ENCODE results near the gene KLF6.

The KLF6 gene

GRCh38 chr10:3811291-3811870, 26.4 kb upstream of the KLF6 start:
- DNase-seq (peak; percentile 46), ATAC-seq (peak; percentile 74)

- ATAC-seq (no peak), DNase-seq (no peak)
Measured at GRCh38 chr10:3808689-3809199, 23.7 kb upstream of the KLF6 start.

GRCh38 chr10:3807928-3808496, 23.0 kb upstream of the KLF6 start:
- ATAC-seq (no peak), DNase-seq (no peak)

- no peak for DNase-seq
- no peak for ATAC-seq
Measured at GRCh38 chr10:3807211-3807927, 22.4 kb upstream of the KLF6 start.

DNA sequence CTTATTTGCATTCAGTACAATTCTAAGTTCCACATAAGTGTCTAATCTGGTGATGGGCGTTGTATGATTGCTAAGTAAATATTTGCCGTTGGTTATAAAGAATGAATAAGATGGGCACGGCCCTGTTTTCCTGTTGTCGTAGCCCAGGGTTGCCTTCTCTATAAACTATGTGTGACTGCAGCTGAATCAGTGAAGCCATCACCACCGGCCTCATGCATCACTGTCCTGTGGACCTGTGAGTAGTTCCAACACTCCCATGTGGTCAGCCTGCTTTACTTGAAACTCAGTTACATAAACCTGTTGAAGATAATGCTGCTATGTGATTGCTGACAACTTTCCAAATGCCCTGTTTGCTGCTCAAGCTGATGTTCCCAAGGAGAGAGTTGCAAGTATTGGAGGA, 21.6 kb upstream of the KLF6 start:
- no peak for ATAC-seq
- DNase-seq, result no peak

DNA sequence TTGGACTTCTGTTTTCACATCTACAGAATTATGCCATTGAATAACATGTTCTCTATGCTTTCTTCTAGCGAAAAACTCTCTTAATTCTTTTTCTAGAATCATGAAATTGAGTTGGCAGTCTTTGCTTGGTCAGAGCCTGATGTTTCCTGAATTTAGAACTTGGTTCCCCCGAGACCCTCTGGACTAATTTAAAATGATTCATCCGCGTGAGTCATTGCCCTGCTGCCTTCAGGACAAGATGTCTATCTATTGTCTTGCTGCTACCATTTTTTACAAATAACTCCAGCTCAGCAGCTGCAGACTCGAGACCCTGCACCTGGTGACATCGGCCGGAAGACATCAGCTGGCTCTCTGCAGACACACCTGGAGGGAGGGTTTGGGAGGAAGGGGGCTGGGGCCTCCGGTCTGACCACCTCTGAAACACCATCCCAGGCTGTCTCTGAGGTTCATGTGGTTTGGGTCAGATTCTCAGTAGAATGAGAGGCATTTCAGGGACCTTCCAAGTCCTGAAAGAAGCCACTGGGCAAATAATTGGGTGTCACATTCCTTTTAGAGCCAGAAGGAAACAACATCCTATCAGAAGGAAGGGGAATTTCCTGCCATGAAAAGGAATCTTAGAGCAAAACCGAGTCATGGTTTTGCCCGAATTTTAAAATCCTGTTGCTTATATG, 20.9 kb upstream of the KLF6 start:
- ATAC-seq, result no peak
- DNase-seq, result peak; percentile 57

- ATAC-seq (peak; percentile 45), DNase-seq (no peak)
Measured at GRCh38 chr10:3805201-3805790, 20.3 kb upstream of the KLF6 start.

DNA sequence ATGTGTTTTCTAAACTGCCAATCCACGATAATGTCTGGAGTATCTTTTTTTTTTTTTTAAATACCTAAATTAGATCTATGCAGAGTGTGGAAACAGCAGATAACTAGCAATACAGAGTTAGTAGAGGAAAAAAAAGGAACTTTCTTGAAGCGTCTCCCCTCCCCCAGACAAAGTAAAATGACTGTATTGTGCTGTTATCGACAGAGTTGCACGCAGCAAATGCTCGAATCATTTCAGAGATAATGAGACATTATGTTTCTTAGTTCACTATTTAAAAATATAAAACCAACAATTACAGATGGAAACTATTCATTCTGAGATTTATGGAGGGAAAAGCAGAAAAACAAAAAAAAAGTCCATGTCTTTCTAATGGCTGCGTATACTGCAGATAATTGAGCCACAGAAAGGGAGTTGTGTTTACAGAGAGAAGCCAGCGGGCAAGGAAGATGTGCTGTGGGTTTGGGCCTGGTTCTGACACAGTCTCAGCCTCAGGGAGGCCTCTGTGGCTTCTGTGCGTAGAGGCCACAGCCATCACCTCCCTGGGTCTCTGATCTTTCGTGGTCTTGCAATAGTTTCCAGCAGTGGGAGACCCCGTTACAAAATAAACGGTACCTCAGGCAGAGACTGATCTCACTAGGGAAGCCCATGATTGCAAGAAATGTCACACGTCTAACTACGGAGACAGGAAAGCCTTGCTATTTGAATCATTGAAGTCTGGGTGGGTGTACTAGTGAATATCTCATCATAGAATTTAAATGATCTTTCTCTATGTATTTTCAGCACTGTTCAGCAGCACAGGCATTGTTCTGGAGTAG, 19.1 kb upstream of the KLF6 start:
- DNase-seq (peak; percentile 74), ATAC-seq (peak; percentile 87)

- ATAC-seq (no peak), DNase-seq (no peak)
Measured at GRCh38 chr10:3803295-3803926, 18.4 kb upstream of the KLF6 start.

DNA sequence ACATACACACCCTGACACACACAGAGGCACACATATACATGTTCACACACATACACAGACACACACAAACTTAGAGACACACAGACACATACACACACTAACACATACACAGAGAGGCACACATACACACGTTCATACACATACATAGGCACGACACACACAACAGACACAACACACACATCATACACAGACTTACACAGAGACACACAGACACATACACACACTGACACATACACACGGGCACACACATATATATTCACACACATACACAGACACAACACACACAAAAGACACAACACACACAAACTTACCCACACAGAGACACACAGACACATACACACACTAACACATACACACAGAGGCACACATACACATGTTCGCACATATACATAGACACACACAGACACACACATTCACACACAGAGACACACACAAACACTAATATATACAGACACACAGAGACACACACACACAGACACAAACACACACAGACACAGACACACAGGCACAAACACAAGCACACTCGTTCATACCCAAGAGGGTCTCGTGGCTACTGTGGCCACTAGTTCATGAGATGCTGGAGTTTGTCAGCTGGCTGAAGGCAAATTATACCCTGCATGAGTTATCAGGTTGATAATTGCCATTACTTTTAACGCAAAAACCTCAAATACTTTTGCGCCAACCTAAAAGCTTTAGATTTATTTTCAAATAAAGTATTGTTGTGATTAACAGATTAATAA, 17.7 kb upstream of the KLF6 start:
- ATAC-seq (no peak), DNase-seq (no peak)

GRCh38 chr10:3801558-3802192, 16.7 kb upstream of the KLF6 start:
- no peak for DNase-seq

DNA sequence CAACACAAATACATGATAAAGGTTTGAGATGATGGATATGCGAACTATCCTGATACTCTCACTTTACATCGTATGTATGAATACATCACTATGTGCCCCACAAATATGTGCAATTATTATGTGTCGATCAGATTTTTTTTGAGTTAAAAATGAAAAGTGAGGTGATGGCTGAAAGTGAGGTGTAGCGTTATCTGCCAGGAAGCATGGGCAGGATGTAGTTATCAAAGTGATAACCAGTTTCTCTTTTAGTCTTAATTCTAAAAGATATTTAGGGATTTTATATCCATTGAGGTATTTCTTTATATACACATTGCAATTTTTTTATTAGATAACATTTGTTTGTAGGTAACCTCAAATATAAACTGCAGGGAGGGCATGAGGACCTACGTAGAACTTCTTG, 15.6 kb upstream of the KLF6 start:
- DNase-seq (no peak), ATAC-seq (no peak)

More at GRCh38 chr10:3801558-3802192, 16.7 kb upstream of the KLF6 start:
- ATAC-seq, result no peak

GRCh38 chr10:3797750-3798149, 12.7 kb upstream of the KLF6 start:
- peak; percentile 74 for ATAC-seq

DNA sequence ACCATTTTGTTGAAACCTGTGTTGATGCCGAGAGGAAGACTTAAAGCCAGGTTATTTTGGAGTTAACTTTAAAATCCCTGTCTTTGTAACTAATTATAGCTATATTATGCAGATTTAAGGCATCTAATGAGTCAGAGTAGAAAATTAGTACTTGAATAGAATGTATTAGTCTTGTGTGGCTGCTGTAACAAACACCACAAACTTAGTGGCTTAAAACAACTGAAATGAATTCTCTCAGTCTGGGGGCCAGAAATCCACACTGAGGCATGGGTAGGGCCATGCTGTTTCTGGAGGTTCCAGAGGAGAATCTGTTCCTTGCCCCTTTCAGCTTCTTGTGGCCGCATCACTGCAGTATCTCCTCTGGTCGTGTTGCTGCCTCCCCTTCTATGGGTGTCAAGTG, 8.5 kb upstream of the KLF6 start:
- ATAC-seq, result no peak
- no peak for DNase-seq

More at GRCh38 chr10:3797750-3798149, 12.7 kb upstream of the KLF6 start:
- no peak for DNase-seq

DNA sequence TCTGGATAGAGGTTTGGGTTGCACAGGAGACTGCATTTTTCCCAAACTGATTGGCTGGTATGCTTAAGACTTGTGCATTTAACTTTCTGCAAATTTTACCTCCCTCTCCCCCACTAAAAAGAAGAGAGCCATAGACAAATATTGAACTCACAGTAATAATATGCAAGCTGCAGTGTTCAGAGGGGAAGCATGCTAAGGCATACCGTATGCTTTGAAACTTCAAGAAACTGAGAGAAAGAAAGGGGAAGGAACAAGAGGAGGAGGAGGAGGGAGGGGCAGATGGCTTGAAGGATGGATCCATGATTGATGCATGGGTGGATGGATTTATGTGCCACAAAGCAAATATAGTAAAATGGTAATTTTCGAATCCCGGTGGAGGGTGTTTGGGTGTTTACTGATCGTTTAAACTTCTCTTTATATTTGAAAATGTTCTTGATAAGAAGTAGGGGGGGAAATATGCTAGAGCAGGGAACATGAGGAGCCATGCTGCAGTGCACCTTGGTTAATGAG, 7.8 kb upstream of the KLF6 start:
- ATAC-seq (no peak), DNase-seq (no peak)

DNA sequence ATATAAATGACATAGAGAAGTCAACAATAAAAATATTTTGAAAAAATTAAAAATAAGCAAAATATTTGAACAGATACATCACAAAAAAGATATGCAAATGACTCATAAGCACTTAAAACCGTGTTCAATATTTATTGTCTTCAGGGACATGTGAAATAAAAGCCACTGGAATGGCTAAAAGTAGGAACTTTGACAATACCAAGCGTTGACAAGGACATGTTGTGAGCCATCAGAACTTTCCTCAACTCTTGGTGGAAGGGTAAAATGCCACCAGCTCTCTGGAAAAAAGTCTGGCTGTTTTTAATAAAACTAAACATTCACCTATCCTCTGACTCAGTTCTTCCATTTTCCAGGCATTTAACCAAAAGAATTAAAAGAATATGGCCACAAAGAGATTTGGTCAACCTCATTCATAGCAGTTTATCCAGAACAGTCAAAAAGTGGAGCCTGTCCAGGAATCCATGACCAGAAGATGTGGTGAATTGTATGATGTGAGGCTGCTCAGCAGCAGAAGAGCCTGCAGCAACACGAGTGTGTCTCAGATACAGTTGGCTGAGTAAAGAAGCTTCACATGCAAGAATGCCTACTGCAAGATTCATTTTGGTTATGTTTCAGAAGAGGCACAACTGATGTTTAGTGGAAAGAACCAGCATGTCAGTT, 7.1 kb upstream of the KLF6 start:
- DNase-seq (no peak), ATAC-seq (peak; percentile 69)

DNA sequence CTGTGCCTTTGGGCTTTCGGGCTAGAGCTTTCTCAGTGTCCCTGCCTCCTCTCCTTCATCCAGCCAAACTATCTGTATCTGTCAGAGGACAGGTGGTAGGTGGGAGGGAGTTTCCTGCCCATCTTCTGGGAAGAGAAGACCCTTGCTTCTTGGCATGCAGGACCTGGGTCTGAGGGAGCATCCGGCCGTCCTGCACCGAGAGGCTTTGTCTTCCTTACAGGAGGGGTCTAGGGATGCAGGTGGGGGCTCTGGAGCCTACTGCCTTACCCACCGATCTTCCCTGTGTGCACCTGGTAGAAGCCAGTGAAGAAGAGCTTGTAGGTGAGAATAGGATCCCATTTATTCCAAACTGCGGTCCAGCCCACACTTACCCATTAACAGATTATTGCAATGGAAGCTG, 5.8 kb upstream of the KLF6 start:
- DNase-seq (no peak), ATAC-seq (no peak)

DNA sequence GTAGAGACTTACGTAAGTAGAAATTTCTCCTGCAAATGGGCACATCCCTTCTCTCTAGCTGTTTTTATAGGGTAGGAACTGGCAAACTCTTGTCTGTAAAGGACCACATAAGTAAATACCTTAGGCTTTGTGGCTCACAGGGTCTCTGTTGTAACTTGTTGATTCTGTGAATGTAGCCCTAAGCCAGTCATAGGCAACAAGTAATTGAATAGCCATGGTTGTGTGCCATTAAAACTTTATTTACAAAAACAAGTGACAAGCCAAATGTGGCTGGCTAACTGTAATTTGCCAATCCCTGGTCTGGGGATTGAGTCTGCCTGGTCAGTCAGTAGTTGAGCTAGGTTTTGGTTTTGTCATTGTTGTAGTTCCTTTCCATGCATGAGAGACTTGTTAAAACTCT, 5.3 kb upstream of the KLF6 start:
- no peak for DNase-seq

DNA sequence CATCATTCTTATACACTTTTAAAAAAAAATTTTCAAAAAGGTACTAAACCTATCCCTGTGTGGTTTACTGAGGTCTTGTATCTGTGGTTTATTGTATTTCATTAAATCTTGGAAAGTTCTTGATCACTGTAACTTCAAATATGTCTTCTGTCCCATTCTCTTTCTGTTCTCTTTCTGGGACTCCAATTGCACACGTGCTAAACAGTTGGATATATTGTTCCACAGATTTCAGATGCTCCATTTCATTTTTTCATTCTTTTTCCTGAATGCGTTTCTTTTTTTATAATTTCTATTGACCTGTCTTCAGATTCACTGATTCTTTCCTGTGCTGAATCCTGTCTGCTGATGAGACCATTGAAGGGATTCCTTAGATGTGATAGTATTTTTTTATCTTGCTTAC, 4.6 kb upstream of the KLF6 start:
- ATAC-seq, result no peak
- DNase-seq, result no peak

More for the DNA sequence above, 5.3 kb upstream of the KLF6 start:
- ATAC-seq, result no peak

All from stimulated activated naive CD8-positive, alpha-beta T cell treated with anti-CD3 and anti-CD28 coated beads, Interleukin-15, Interleukin-2, amounts not matched to agents 100 U/mL and 50 U/mL, for 24 hours (primary cell).